GM18508 (cell line): ENCODE results near the gene MAST3.

Experiments
- ATAC-seq: cut with Tn5 transposase; IDR thresholded peaks from one replicate; pipeline ENCODE4 v1.9.1; 2021; ENCODE audit warnings: moderate number of reproducible peaks; ENCODE audit not compliant: insufficient read depth, unreplicated experiment

MAST3 gene

DNA sequence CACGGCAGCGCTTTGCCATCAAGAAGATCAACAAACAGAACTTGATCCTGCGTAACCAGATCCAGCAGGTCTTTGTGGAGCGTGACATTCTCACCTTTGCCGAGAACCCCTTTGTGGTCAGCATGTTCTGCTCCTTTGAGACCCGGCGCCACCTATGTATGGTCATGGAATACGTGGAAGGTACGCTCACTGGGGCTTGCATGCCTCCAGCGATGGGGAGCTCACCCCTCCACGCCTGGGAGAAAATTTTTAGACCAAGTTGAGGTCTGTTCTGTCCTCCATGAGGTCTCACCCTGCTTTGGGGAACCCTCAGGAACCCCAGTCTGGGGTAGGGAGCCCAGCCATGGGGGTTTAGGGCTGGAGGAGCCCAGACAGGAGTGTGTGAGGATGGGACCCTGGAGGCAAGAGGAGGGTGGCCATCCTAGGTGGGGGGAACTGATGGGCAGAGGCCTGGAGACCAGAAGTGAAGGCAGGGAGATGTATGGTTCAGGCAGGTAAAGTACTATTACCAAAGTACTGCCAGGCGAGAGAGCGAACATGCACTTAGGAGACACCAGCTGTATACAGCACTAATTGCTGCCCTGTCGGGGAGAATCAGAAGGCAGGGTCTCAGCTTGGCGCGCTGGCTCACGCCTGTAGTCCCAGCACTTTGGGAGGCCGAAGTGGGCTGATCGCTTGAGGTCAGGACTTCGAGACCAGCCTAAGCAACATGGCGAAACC, 33.1 kb downstream of the MAST3 start:
- no peak for ATAC-seq

DNA sequence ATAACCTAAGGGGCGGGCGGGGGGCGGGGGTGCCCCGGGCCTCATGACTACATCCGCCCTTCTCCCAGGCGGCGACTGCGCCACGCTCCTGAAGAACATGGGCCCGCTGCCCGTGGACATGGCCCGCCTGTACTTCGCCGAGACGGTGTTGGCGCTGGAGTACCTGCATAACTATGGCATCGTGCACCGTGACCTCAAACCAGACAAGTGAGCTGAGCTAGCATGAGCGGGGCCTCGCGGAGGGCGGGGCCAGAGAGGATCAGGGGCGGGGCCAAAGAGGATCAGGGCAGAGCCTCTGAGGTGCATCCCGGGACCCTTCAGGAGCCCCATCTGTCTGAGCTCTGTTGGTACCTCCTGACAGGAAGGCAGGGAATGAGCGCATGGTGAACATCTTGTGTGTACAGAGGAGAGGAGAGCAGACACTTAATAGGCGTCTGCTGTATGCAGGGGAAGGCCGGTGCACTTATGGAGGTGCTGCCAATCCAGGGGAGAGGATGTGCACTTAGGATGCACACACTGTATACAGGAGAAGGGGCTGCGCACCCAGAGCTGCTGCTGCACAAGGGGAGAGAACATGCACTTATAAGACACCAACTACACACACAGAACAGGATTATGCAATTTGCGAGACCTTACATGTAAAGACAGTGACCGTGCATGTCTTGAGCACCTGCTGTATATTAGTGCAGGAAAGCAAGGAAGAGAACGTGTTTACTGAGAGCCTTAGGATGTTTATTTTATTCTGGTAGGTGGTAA, 34.4 kb downstream of the MAST3 start:
- ATAC-seq, result no peak

DNA sequence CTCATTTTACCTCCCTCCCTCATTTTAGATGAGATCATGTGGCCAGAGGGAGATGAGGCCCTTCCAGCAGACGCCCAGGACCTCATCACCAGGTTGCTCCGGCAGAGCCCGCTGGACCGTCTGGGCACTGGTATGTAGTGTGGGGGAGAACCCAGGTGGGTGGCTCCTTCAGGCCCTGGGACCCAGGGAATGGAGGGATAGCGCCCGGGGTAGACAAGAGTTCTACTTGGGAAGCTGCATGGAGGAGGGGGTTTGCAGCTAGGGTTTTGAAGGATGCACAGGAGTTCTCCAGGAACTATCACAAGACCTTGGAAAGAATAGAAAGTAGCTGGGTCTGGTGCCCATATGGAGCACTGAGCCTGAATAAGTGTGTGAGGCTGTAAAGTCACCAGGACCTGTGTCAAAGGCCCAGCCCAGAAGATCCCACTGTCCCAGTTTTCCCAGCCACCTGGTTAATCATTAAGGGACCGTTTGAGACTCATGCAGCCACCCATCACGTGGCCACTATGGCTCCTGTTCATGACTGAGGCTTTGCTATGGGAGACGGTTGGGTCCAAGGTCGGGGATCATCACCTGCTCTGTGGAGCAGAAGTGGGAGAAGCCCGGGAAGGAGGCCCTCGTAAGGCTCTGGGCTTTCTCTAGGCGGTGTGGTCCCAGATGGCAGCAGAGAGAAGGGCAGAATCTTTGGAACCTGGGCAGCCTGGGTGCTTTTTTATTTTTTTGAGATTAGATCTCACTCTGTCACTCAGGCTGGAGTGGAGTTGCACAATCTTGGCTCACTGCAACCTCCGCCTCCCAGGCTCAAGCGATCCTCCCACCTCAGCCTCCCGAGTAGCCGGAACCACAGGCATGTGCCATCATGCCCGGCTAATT, 38.4 kb downstream of the MAST3 start:
- ATAC-seq, result no peak

DNA sequence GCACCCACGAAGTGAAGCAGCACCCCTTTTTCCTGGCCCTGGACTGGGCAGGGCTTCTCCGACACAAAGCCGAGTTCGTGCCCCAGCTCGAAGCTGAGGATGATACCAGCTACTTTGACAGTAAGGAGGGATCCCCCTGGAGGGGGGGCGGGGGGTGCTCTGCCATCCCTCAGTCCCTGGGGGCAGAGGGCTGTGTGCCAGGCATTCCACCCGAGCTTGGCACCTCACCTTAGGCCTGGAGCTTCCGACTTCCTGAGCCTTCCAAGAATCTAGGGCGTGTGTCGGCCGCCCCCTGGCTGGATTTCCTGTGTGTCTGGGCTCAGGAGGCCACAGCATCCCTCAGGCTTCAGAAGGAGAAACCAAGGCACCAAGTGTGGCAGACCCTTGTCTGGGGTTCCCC, 39.7 kb downstream of the MAST3 start:
- no peak for ATAC-seq

GRCh38 chr19:18137657-18138339, 40.2 kb downstream of the MAST3 start:
- no peak for ATAC-seq

DNA sequence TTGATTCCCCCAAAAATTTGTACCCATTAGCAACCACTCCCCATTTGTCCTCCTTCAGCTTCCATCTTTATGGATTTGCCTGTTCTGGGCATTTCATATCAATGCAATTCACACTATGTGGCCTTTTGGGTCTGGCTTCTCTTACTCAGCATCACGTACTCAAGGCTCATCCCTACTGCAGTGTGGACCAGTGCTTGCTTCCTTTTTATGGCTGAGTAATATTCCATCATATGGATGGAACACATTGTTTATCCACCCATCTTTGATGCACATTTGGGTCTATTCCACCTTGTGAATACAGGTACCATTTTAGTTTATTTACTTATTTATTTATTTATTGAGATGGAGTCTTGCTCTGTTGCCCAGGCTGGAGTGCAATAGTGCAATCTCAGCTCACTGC, 42.9 kb downstream of the MAST3 start:
- ATAC-seq, result no peak

DNA sequence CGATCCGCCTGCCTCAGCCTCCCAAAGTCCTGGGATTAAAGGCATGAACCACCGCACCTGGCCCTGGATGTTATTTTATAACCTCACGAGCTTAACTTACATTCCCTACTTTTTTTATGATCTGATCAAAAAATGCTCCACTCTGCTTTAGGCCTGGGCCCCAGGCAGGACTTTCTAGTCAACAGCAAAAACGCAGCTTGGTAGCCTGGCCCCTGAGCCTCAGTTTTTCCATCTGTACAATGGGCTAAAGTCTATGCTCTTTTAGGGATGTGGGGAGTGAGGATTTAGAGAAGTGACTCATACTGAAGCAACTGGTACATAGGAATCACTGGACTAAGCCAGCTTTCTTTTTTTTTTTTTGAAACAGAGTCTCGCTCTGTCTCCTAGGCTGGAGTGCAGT, 43.5 kb downstream of the MAST3 start:
- no peak for ATAC-seq

GRCh38 chr19:18143902-18144301, 46.3 kb downstream of the MAST3 start:
- ATAC-seq, result no peak

GRCh38 chr19:18144361-18144760, 46.8 kb downstream of the MAST3 start:
- ATAC-seq, result no peak

GRCh38 chr19:18144906-18145305, 47.3 kb downstream of the MAST3 start:
- ATAC-seq, result no peak

DNA sequence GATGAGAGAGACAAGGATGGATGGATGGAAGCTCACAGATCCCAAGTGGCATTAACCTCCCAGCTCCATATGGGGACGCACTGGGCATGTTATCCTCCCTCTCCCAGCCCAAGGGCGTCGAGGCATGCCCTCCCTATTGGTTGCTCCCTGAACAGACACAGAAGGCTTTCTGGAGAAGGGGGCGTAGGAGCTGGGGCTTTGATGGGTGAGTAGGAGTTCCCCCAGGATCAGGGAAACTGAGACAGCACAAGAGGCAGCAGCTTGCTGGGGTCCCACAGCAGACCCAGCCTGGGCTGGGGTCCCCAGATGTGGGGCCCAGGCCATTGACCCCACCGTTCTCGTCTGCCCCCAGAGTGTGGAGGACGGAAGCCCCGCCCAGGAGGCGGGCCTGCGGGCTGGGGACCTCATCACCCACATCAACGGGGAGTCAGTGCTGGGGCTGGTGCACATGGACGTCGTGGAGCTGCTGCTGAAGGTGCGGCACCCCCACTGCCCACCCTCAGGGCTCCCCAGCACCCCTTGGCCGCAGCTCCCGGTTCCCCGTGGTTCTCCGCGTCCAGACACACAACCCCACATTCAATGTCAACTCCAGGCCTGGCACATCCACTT, 47.9 kb downstream of the MAST3 start:
- ATAC-seq, result no peak

- ATAC-seq, result no peak
Measured at GRCh38 chr19:18147396-18147795, 49.8 kb downstream of the MAST3 start.

DNA sequence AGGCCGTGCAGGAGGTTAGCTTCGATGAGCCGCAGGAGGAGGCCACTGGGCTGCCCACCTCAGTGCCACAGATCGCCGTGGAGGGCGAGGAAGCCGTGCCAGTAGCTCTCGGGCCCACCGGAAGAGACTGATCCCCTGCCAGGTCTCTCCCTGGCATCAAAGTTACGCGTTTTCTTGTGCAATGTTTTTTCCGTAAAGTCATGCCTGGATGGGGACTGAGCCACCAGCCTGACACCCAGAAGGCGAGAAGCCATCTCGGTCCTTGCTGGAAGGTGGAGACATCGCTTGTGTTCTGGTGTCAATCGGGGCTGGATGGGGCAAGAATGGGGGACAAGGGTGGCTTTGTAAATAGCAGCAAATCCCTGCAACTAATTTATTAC, 52.0 kb downstream of the MAST3 start:
- no peak for ATAC-seq

DNA sequence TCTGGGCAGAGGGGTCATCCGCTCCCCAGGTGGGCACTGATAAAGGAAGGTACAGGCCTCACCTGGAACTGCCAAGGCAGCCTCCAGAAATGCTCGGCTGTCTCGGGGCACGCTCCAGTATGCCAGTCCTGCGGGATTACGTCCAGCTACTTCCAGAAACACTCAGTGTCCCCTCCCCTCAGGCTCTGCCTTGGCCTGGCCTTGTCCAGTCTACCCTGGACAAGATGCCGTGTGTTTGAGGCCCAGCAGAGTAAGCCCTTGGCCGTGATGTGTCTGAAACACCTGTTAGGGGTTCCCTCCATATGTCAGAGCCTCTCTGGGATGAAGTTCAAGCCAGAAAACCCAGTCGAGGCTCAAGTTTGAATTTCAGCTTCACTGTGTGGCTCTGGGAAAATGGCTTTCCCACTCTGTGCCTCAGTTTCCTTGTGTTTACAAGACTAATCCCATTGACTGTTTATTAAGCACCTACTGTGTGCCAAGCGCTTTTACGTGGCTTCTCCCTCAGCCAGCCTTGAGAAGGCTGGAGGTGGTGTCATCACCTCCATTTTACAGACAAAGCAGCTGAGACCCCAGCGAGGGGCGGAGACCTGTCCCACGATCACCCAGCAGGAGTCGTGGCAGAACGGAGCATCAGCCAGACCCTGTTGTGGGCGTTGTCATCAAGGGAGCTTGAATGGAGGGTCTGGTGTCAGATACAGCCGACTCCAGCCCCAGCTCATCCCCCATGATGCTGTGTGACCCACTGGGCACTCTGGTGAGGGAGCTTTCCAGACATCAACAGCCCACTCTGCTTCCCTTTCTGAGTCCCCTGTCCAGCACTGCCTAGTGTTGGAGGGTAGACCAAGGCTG, 53.4 kb downstream of the MAST3 start:
- ATAC-seq, result no peak

DNA sequence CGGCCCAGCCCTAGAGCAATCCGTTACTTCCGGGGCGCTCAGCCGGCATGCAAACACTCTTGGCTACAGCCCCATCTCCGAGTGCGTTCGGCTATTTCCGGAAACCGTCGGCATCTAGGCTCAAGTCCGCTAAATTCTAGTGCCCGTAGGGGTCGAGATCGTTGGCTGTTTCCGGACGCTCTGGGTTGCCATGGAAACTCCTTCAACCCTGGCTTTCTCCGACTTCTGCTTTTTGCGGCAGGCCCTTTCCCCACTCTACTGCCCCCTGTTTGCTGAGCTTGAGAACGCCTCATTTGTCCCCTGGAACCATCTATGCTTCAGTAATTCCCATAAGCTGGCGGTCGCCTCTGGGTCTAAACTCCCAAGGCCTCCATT, 54.9 kb downstream of the MAST3 start:
- ATAC-seq, result peak; percentile 52

DNA sequence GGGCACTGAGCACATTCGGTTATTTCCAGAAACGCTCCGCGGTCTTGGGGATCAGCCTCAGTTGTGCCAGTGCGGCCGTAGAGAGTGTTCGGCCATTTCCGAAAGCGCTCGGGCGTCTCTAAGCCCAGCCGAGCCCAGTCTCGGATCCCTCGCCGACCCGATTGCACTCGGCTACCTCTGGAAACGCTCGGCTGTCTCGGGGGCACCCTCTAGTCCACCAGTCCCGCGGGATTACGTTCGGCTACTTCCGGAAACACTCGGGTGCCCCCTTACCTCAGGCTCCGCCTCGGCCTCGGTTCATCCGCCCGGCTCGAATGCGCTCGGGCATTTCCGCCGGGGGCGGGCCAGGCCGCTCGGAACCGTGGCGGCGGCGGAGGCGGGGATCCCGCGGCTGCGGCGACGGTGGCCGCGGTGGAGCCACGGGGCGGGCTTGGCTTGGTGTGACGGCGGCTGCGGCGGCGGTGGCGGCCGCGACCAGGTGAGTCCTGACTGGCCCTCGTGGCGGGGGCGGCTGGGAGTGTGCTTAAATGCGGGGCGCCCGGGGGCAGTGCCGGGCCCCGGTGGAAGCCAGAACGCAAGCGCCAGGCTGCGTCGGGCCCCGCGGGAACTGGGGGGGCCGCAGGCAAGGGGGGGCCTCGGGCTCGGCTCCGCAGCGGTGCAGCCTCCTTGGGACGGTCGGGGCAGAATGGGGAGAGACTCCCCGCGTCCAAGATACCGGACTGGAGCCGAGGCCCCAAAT, 55.4 kb downstream of the MAST3 start, which contains the start of gene PIK3R2:
TSS of gene PIK3R2 (plus strand) at position 347 of the 739 bp plus-strand sequence. CDS start 2,717 bp downstream, outside the sequence.
- ATAC-seq, result peak; percentile 47

DNA sequence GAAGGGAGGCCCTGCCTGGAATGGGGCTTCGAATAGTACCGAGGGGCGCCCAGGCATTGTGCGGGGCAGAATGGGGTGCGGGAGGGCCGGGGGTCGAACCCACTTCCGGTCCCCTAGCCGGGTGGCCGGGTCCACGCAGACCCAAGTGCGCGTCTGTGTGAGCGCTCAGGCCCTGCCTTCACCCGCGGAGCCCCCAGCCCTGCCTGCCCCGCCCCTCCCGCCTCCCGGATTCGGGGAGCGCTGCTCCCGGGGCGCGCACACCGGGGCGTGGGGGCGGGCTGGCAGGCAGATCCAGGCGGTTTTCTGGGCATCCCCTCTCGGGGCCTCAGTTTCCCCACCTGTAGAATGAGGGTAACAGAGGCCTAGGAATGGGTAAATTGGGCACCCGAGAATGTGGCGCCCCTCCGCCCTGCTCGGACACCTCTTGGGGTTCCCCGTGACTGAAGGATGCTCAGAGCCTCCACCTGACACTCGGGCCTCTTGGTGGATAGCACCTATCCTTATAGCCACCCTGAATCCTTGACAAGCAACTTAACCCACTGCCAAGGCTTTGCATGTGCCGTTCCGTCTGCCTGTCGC, 56.1 kb downstream of the MAST3 start:
- ATAC-seq, result no peak
